GM12801 (cell line): ENCODE results near the gene ACVR1.

Source experiments
- CTCF ChIP-seq: IDR thresholded peaks from one replicate; pipeline ENCODE4 v1.5.1; 2011; ENCODE audit warnings: control low read depth; ENCODE audit not compliant: insufficient read length; ENCODE audit errors: extremely low read depth

ACVR1 gene

GRCh38 chr2:157789256-157789655 lies 86.9 kb downstream of the ACVR1 start:
- TF ChIP-seq CTCF: no peak

- no peak for TF ChIP-seq CTCF
Observed at GRCh38 chr2:157788201-157788600, 87.9 kb downstream of the ACVR1 start.

GRCh38 chr2:157787364-157787938 lies 88.7 kb downstream of the ACVR1 start:
- no peak for TF ChIP-seq CTCF

- no peak for TF ChIP-seq CTCF
Observed at GRCh38 chr2:157786663-157787363, 89.3 kb downstream of the ACVR1 start.

- no peak for TF ChIP-seq CTCF
Observed at GRCh38 chr2:157785866-157786662, 90.1 kb downstream of the ACVR1 start.

GRCh38 chr2:157785200-157785599 lies 90.9 kb downstream of the ACVR1 start:
- TF ChIP-seq CTCF: no peak

GRCh38 chr2:157784823-157785175 lies 91.3 kb downstream of the ACVR1 start:
- no peak for TF ChIP-seq CTCF
